HG03159 (cell line): Measurements from ENCODE around the gene CCNYL1.
A peak's percentile ranks its signal among the peaks of the same experiment; 100 is the strongest.
"Not testable (repeated sequence)": the region's sequence is repeated elsewhere in the genome, so short reads cannot be mapped to it uniquely, and the experiment has no call there.

Experiments used
- ATAC-seq: cut with Tn5 transposase; IDR thresholded peaks from one replicate; pipeline ENCODE4 v1.9.1; 2021; ENCODE audit warnings: mild to moderate bottlenecking, moderate library complexity; ENCODE audit not compliant: unreplicated experiment

The CCNYL1 gene

GRCh38 chr2:207710814-207711740, at the start of gene CCNYL1:
Gene CCNYL1, plus strand, starts transcription at chr2:207711640. Its CDS starts 257 bp downstream, at chr2:207711897.
- ATAC-seq, result peak; percentile 97

- peak; percentile 93 for ATAC-seq
These were observed 49.2 kb upstream of the CCNYL1 start for GRCh38 chr2:207662203-207662602.

DNA sequence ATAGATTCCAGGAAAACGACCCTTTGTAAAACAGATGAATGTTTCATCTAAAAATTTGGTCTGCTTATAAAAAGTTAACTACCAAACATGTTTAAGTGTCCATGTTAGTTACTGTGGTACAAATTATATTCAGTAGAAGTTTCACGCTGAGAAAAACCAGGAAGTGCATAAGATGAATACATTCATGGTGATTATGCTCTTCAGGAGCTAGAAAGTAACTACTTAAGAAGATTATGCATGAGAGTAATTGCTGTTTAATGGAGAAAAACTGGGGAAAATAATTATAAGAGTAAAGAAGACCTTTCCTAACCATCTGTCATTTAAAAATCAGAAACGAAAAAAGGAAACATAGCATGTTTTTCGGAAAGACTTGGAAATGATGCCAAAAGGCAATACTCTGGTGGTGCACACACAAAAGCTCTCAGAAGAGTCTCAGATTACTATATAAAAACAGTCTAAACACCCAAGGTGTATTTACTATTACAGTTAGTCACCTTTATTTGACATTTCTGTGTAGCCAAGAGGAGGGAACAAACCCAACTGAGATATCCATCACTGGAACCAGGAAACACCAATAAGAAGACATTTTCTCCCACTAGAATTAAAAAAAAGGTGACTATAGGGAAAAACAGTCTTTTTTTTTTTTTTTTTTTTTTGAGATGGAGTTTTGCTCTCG, 47.4 kb upstream of the CCNYL1 start:
- ATAC-seq, result no peak

DNA sequence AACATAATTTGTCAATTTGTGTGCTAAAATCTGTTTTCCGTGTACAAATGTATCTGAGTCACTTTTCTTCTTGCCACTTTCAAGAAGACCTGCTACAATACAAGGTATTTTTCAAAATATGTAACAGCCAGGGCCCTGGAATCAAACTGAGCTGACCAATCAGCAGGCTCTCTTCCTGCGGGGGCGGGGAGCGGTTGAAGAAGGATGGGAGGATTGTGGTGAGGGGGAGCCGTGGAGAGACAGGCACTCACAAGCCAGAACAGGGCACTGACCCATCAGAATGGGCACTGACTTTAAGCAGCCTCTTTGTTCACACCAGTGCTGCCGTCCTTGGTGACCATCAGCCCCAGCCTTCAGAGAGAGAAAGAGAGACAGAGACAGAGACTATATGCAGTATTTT, 40.6 kb upstream of the CCNYL1 start:
- ATAC-seq, result no peak

- ATAC-seq, result no peak
These were observed 38.0 kb upstream of the CCNYL1 start for GRCh38 chr2:207673431-207673830.

DNA sequence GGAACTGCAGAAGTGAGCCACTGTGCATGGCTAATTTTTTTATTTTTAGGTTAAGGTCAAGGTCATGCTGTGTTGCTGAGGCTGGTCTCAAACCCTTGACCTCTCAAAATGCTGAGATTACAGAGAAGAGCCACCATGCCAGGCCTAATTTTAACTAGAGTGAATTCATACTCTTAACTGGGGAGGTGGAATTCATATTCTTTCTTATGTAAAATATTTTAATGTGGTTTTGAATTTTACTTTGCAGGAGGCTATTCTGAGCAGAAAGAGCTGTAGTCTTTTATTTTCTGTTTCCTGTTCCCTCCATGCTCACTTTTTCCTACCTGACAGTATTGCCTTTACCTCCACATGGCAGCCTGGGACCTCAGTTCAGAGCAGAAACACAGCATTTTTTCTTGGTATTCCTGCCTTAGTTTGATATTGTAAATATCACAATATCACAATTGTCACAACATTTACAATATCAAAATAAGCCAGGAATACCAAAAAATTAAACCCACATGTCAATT, 37.1 kb upstream of the CCNYL1 start:
- no peak for ATAC-seq

GRCh38 chr2:207674826-207675225, 36.6 kb upstream of the CCNYL1 start:
- ATAC-seq, result no peak

GRCh38 chr2:207676827-207677354, 34.5 kb upstream of the CCNYL1 start:
- no peak for ATAC-seq

DNA sequence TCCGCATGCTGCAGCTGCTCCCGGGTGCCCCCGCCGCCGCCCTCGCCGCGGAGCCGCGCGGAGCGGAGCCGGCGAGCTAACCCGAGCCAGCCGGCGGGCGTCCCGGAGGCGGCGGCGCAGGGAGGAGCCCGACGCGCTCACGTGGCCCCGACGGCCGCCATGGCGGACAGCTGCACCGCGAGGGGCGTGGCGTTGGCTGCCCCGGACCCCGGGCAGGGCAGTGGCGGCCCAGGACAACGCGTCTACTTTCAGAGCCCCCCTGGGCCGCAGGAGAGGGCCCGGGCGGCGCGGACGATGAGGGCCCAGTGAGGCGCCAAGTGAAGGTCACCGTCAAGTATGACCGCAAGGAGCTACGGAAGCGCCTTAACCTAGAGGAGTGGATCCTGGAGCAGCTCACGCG, 30.0 kb upstream of the CCNYL1 start:
- no peak for ATAC-seq

- no peak for ATAC-seq
These were observed 28.9 kb upstream of the CCNYL1 start for GRCh38 chr2:207682557-207682956.

DNA sequence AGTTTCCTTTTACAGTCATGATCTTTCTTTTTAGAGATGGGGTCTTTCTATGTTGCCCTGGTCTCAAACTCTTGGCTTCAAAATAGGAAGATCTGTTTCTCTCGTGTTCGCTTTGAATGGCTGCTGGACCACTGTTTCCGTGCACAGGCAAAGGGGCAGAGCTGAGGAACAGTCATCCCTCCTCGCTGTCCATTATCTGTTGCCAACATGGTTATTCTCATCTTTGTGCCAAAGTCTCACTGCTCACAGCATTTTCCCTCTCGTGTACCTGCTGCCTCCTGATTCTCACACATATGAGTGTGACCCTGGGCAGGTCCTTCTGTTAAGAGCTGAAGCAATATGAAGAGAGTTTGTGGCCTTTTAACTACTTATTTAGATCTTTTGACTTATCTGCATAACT, 28.0 kb upstream of the CCNYL1 start:
- no peak for ATAC-seq

GRCh38 chr2:207683879-207684627, 27.4 kb upstream of the CCNYL1 start:
- ATAC-seq, result no peak

DNA sequence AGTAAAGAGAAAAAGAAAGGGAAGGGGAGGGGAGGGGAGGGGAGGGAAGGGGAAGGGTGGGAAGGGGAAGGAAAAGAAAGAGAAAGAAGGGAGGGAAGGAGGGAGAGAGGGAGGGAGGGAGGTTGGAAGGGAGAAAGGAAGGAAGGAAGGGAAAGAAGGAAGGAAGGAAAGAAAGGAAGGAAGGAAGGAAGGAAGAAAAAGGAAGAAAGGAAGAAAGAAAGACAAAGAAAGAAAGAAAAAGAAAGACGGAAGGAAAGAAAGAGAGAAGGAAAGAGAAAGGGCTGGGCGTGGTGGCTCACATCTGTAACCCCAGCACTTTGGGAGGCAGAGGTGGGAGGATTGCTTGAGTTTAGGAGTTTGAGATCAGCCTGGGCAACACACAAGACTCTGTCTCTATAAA, 24.6 kb upstream of the CCNYL1 start:
- no peak for ATAC-seq

GRCh38 chr2:207688597-207688996, 22.8 kb upstream of the CCNYL1 start:
- no peak for ATAC-seq

DNA sequence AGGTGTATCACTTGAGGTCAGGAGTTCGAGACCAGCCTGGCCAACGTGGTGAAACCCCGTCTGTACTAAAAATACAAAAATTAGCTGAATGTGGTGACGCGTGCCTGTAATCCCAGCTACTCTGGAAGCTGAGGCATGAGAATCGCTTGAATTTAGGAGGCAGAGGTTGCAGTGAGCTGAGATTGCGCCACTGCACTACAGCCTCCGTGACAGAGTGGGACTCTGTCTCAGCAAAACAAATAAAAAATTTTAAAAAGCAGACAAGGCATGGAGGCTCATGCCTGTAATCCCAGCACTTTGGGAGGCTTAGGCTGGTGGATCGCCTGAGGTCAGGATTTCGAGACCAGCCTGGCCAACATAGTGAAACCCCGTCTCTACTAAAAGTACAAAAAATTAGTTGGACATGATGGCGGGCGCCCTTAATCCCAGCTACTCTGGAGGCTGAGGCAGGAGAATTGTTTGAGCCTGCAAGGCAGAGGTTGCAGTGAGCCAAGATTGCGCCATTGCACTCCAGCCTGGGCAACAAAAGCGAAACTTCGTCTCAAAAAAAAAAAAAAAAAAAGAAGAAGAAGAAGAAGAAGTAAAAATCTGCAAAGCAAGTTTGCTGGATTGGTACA, 20.5 kb upstream of the CCNYL1 start:
- ATAC-seq, result not testable (repeated sequence)

DNA sequence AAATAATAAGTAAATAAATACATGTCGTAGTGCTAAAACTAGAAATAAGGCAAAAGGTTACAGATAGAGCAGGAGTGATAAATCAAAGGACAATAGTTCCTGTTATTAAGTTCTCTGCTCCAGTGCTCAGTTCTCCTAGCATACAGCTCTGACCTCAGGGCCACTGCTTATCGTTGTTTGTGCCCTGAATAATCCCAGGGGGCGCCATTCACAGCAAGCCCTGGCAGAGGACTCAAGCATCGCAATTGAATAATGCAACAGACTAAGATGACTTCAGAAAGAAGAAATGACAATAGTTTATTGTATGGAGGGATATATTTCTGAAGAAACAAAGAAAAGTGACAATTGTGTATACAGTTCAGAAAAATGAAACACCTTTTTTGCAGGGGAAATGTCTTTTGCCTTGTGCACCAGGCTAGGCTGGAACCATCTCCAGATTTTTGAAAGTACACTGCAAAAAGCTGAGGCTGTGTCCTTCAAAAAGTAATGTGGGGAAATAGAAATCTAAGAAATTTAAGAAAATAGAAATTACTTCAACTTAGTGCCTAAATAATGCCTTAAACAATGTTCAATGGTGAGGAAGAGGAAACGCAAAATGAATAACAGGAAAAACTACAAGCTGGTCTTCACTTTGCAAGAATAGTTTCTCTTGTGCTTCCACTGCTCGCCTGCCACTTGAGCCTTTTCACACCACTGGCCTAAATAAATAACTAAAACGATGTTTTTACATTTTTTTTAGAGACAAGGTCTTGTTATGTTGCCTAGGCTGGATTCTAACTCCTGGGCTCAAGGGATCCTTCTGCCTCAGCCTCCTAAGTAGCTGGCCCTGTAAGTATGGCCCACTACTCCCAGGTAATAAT, 19.0 kb upstream of the CCNYL1 start:
- peak; percentile 73 for ATAC-seq

GRCh38 chr2:207693641-207694249, 17.7 kb upstream of the CCNYL1 start:
- no peak for ATAC-seq

DNA sequence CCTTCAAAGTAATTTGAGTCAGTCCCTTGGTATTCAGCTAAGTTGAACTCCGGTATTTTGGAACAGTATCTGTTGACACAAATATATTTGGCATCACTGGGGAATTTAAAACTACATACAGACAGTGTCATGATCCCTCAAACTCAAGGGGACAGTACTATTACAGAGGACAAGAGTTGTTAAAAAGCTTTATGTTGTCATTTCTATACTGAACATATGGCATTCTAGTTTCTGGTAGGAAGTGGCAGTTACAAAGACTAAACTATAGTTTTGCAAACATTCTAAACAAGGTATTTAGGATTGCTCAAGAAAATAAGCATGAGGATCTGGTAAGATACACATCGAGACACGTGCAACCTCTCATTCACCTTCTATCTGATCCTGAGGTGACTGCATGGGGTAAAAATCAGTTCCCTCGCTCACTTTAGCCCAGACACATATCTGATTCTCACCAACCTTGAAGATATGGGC, 16.6 kb upstream of the CCNYL1 start:
- ATAC-seq, result no peak

DNA sequence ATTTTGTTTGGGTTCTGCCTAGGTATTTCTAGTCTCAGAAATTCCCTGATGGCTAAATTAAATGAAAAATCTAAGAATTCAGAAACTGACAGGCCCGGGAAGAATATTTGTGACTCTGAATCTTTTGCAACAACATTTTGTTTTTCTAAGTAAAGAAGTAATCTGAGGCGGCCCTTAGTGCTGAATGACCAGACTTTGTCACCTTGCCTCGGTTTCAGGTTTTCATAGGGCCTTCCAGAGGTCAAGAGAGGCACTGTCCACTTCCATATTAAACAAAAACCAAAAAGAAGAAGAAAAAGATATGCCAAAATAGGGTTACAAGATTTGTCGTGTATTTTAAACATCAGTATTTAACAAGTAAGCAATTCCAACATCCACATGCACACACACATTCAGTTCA, 16.1 kb upstream of the CCNYL1 start:
- no peak for ATAC-seq
